ENCODE measurements around the gene VPS51. TPM values are rescaled to one million over a fixed set of nuclear protein-coding genes. Genes with fewer than 3 reads are reported as not detected.

Gene VPS51
- total and polyA plus RNA-seq, 2 of the 13 experiments (the other 11 are each of a cell fraction or from before 2014, with no cell fraction given), result 76.3 to 90.6 TPM

DNA sequence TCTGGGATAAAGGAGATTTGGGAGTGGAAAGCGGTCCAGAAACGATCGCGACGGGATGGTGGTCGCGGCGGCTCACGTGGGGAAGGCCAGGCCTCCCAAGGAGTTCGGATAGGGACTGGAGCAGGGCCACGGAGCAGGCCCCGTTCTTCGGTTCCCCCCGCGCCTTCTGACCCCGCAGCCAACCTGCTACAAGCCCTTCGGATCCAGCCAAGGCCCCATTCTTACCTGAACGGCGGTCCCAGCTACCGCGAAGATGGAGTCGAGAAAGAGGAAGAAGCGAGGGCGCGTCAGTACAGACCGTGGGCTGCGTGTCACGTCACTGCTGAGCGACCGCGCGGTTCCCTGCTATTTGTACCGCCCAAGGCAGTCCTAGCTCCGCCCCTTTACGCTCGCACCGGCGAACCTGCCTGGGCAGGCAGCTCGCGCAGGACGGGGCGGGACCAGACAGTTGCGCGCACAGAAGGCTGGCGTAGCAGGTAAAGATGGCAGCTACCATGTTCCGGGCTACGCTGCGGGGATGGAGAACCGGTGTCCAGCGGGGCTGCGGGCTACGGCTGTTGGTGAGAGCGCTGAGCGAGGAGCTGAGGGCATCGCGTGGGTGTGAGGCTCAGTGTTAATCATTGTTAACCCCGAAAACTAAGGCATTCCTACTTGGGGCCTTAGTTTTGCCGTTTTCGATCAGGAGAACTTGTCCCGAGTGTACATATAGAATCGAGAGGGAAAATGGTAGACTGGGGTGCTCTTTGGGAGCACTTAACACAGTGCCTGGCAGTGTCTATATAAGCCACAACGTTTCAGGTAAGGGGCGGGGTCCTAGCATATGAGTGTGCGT is 26.1 kb downstream of the VPS51 start, which contains the start of the genes FAU and MRPL49 (continued):
- TF ChIP-seq KMT2A (CRISPR knock-in tag; IDR thresholded peaks at IDR 0.05) (peak; percentile 90), ZNF790 (CRISPR knock-in tag; IDR thresholded peaks at IDR 0.05; ENCODE audit: borderline replicate concordance) (no peak), ZNF446 (CRISPR knock-in tag; IDR thresholded peaks at IDR 0.05) (no peak), ZNF101 (CRISPR knock-in tag; IDR thresholded peaks at IDR 0.05; ENCODE audit: borderline replicate concordance, low read depth) (no peak), PRMT3 (CRISPR knock-in tag; IDR thresholded peaks at IDR 0.05; ENCODE audit: borderline replicate concordance, low read depth) (no peak; the same call in 1 of the 2 replicates), NFYC (CRISPR knock-in tag; IDR thresholded peaks at IDR 0.05) (peak; percentile 59), RELA (CRISPR knock-in tag; IDR thresholded peaks at IDR 0.05) (no peak), ZNF432 (CRISPR knock-in tag; IDR thresholded peaks at IDR 0.05; ENCODE audit: borderline replicate concordance) (no peak), ZNF329 (CRISPR knock-in tag; IDR thresholded peaks at IDR 0.05; ENCODE audit: low read depth) (peak; percentile 36; the same call in 1 of the 2 replicates), THYN1 (CRISPR knock-in tag; IDR thresholded peaks at IDR 0.05; ENCODE audit: borderline replicate concordance, low read depth) (no peak), CCDC6 (CRISPR knock-in tag; IDR thresholded peaks at IDR 0.05) (no peak), RFXANK (CRISPR knock-in tag; IDR thresholded peaks at IDR 0.05) (no peak)
- TF ChIP-seq, protein P1, sequence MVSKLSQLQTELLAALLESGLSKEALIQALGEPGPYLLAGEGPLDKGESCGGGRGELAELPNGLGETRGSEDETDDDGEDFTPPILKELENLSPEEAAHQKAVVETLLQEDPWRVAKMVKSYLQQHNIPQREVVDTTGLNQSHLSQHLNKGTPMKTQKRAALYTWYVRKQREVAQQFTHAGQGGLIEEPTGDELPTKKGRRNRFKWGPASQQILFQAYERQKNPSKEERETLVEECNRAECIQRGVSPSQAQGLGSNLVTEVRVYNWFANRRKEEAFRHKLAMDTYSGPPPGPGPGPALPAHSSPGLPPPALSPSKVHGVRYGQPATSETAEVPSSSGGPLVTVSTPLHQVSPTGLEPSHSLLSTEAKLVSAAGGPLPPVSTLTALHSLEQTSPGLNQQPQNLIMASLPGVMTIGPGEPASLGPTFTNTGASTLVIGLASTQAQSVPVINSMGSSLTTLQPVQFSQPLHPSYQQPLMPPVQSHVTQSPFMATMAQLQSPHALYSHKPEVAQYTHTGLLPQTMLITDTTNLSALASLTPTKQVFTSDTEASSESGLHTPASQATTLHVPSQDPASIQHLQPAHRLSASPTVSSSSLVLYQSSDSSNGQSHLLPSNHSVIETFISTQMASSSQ (IDR thresholded peaks at IDR 0.05; ENCODE audit: low read depth), result peak; percentile 42; the same call in 1 of the 2 replicates
- TF ChIP-seq, protein P1 (CRISPR knock-in tag; IDR thresholded peaks at IDR 0.05; ENCODE audit: borderline replicate concordance), result peak; percentile 79
- TF ChIP-seq, protein P2, sequence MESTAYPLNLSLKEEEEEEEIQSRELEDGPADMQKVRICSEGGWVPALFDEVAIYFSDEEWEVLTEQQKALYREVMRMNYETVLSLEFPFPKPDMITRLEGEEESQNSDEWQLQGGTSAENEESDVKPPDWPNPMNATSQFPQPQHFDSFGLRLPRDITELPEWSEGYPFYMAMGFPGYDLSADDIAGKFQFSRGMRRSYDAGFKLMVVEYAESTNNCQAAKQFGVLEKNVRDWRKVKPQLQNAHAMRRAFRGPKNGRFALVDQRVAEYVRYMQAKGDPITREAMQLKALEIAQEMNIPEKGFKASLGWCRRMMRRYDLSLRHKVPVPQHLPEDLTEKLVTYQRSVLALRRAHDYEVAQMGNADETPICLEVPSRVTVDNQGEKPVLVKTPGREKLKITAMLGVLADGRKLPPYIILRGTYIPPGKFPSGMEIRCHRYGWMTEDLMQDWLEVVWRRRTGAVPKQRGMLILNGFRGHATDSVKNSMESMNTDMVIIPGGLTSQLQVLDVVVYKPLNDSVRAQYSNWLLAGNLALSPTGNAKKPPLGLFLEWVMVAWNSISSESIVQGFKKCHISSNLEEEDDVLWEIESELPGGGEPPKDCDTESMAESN (CRISPR knock-in tag; conservative IDR thresholded peaks at IDR 0.05), result 0 out of 2 replicates have a peak, but pooled peaks have one; percentile 60
- TF ChIP-seq, protein P3, sequence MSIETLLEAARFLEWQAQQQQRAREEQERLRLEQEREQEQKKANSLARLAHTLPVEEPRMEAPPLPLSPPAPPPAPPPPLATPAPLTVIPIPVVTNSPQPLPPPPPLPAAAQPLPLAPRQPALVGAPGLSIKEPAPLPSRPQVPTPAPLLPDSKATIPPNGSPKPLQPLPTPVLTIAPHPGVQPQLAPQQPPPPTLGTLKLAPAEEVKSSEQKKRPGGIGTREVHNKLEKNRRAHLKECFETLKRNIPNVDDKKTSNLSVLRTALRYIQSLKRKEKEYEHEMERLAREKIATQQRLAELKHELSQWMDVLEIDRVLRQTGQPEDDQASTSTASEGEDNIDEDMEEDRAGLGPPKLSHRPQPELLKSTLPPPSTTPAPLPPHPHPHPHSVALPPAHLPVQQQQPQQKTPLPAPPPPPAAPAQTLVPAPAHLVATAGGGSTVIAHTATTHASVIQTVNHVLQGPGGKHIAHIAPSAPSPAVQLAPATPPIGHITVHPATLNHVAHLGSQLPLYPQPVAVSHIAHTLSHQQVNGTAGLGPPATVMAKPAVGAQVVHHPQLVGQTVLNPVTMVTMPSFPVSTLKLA (IDR thresholded peaks at IDR 0.05), result peak; percentile 67
- TF ChIP-seq, protein P4, sequence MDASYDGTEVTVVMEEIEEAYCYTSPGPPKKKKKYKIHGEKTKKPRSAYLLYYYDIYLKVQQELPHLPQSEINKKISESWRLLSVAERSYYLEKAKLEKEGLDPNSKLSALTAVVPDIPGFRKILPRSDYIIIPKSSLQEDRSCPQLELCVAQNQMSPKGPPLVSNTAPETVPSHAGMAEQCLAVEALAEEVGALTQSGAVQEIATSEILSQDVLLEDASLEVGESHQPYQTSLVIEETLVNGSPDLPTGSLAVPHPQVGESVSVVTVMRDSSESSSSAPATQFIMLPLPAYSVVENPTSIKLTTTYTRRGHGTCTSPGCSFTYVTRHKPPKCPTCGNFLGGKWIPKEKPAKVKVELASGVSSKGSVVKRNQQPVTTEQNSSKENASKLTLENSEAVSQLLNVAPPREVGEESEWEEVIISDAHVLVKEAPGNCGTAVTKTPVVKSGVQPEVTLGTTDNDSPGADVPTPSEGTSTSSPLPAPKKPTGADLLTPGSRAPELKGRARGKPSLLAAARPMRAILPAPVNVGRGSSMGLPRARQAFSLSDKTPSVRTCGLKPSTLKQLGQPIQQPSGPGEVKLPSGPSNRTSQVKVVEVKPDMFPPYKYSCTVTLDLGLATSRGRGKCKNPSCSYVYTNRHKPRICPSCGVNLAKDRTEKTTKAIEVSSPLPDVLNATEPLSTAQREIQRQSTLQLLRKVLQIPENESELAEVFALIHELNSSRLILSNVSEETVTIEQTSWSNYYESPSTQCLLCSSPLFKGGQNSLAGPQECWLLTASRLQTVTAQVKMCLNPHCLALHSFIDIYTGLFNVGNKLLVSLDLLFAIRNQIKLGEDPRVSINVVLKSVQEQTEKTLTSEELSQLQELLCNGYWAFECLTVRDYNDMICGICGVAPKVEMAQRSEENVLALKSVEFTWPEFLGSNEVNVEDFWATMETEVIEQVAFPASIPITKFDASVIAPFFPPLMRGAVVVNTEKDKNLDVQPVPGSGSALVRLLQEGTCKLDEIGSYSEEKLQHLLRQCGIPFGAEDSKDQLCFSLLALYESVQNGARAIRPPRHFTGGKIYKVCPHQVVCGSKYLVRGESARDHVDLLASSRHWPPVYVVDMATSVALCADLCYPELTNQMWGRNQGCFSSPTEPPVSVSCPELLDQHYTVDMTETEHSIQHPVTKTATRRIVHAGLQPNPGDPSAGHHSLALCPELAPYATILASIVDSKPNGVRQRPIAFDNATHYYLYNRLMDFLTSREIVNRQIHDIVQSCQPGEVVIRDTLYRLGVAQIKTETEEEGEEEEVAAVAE (CRISPR knock-in tag; IDR thresholded peaks at IDR 0.05; ENCODE audit: borderline replicate concordance), result peak; percentile 60
